Measurements from ENCODE around the gene TEAD1.

DNA sequence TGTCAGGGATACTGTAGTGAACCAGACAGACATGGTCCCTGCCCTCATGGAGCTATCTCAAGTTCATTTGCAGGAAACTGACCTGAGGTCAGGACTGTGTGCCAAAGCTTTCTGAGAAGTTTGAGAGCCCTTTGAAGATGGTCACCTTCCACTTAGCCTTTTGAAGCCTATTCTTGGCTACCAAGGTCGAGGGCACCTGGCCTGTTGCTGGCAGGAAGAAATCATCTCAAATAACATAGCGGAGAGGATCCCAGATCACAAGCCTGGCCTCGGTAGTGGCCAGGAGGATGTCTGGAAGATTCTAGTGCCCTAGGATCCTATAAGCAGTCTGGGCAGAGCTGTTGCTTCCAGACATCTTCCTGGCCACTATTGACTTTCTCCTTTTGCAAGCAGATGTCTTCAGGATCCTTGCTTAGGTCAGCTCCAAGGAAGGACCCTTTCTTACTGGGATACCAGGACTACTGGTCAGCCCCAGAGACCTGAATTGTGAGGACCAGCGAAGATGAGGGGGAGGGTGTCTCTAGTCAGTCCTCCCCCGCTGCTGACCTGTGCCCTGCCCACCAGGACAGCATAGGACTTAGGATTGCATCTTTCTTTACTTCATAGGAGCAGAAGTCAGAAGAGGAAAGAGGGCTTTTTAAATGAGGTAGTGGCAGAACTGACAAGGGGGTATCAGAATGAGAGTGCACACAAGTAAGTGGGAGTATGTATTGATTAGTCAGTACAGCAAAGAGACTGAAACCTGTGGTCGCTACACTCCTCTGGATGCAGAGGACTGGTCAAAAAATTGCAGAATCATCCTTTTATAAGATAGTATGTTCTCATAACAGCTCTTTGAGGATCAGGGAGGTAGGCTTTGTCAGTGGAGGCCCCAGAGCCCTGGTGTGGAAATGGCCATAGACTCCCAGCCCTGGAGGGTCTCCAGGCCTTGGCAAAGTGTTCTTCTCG lies 94.8 kb downstream of the TEAD1 start:
- TF ChIP-seq, protein P1, sequence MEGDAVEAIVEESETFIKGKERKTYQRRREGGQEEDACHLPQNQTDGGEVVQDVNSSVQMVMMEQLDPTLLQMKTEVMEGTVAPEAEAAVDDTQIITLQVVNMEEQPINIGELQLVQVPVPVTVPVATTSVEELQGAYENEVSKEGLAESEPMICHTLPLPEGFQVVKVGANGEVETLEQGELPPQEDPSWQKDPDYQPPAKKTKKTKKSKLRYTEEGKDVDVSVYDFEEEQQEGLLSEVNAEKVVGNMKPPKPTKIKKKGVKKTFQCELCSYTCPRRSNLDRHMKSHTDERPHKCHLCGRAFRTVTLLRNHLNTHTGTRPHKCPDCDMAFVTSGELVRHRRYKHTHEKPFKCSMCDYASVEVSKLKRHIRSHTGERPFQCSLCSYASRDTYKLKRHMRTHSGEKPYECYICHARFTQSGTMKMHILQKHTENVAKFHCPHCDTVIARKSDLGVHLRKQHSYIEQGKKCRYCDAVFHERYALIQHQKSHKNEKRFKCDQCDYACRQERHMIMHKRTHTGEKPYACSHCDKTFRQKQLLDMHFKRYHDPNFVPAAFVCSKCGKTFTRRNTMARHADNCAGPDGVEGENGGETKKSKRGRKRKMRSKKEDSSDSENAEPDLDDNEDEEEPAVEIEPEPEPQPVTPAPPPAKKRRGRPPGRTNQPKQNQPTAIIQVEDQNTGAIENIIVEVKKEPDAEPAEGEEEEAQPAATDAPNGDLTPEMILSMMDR (conservative IDR thresholded peaks at IDR 0.05), result no peak
- TF ChIP-seq ZFX (IDR thresholded peaks at IDR 0.05), result no peak
